Glutamatergic neuron (in vitro differentiated cells): ENCODE results near the gene UBQLN1. TPM values are rescaled to one million over a fixed set of nuclear protein-coding genes. Genes with fewer than 3 reads are reported as not detected.

Source experiments
- DNase-seq: peaks from one replicate; pipeline ENCODE4 v3.0.0; 2022
- H3K27ac Mint-ChIP-seq: one replicate; pipeline ENCODE4 v1.8.0; 2020; ENCODE audit warnings: mild to moderate bottlenecking, mixed read lengths, inconsistent platforms; ENCODE audit not compliant: unreplicated experiment
- H3K27me3 Mint-ChIP-seq: one replicate; pipeline ENCODE4 v1.8.0; 2020; ENCODE audit warnings: mild to moderate bottlenecking, moderate library complexity, mixed read lengths, inconsistent platforms; ENCODE audit not compliant: unreplicated experiment
- H3K36me3 Mint-ChIP-seq: one replicate; pipeline ENCODE4 v1.8.0; 2020; ENCODE audit warnings: mild to moderate bottlenecking, mixed read lengths, inconsistent platforms; ENCODE audit not compliant: unreplicated experiment
- H3K4me1 Mint-ChIP-seq: one replicate; pipeline ENCODE4 v1.8.0; 2020; ENCODE audit warnings: mild to moderate bottlenecking, low read depth, mixed read lengths, inconsistent platforms; ENCODE audit not compliant: unreplicated experiment
- H3K4me3 Mint-ChIP-seq: one replicate; pipeline ENCODE4 v1.8.0; 2020; ENCODE audit warnings: mild to moderate bottlenecking, mixed read lengths, inconsistent platforms; ENCODE audit not compliant: unreplicated experiment
- H3K9me3 Mint-ChIP-seq: one replicate; pipeline ENCODE4 v1.8.0; 2020; ENCODE audit warnings: mild to moderate bottlenecking, moderate library complexity, mixed read lengths, inconsistent platforms; ENCODE audit not compliant: unreplicated experiment
- CTCF ChIP-seq: fragments of 200-600 bp; sonication (generic); IDR thresholded peaks from one replicate; pipeline ENCODE4 v1.5.0; 2021; ENCODE audit not compliant: partially characterized antibody, unreplicated experiment
- total RNA-seq: library from RNA; stranded (reverse); fragmentation: NEBNext Ultra II Directional; extraction: Animal tissue kit (Norgen Biotek cat#: 25700); gene quantifications from one replicate; pipeline ENCODE4 v1.2.1, GENCODE V29; 2021; ENCODE audit not compliant: unreplicated experiment

The UBQLN1 gene
- total RNA-seq, 1 donor from 2014 or later, result 188 TPM

- peaks cover 7% of the 10 kb centered on the region for H3K4me1 Mint-ChIP-seq
- H3K9me3 Mint-ChIP-seq, result peaks cover 1% of the 10 kb centered on the region
- no peak for TF ChIP-seq CTCF
- H3K4me3 Mint-ChIP-seq, result no peak overlapping the region
- H3K27me3 Mint-ChIP-seq, result peaks cover 2% of the 10 kb centered on the region
- no peaks in the 10 kb centered on the region for H3K36me3 Mint-ChIP-seq
- DNase-seq, result no peak
- no peak overlapping the region for H3K27ac Mint-ChIP-seq
Measured at GRCh38 chr9:83688921-83689320, 18.8 kb downstream of the UBQLN1 start.

GRCh38 chr9:83681490-83681889 lies 26.3 kb downstream of the UBQLN1 start:
- Mint-ChIP-seq H3K9me3 (no peaks in the 10 kb centered on the region), H3K4me1 (no peaks in the 10 kb centered on the region), H3K27me3 (peaks cover 3% of the 10 kb centered on the region), H3K4me3 (no peak overlapping the region), H3K27ac (no peak overlapping the region), H3K36me3 (no peaks in the 10 kb centered on the region)
- DNase-seq, result no peak
- TF ChIP-seq CTCF, result no peak

- DNase-seq, result no peak
- no peak overlapping the region for H3K27ac Mint-ChIP-seq
- peaks cover 5% of the 10 kb centered on the region for H3K27me3 Mint-ChIP-seq
- H3K36me3 Mint-ChIP-seq, result no peaks in the 10 kb centered on the region
- H3K9me3 Mint-ChIP-seq, result no peaks in the 10 kb centered on the region
- no peaks in the 10 kb centered on the region for H3K4me1 Mint-ChIP-seq
- no peak overlapping the region for H3K4me3 Mint-ChIP-seq
- no peak for TF ChIP-seq CTCF
Measured at GRCh38 chr9:83680233-83680632, 27.5 kb downstream of the UBQLN1 start.

GRCh38 chr9:83677596-83677995 lies 30.2 kb downstream of the UBQLN1 start:
- no peak for TF ChIP-seq CTCF
- H3K36me3 Mint-ChIP-seq, result no peaks in the 10 kb centered on the region
- DNase-seq, result no peak
- no peak overlapping the region for H3K4me3 Mint-ChIP-seq
- H3K27ac Mint-ChIP-seq, result no peak overlapping the region
- H3K9me3 Mint-ChIP-seq, result no peaks in the 10 kb centered on the region
- no peaks in the 10 kb centered on the region for H3K4me1 Mint-ChIP-seq
- peaks cover 4% of the 10 kb centered on the region for H3K27me3 Mint-ChIP-seq

GRCh38 chr9:83675466-83675865 lies 32.3 kb downstream of the UBQLN1 start:
- Mint-ChIP-seq H3K4me3 (no peak overlapping the region), H3K27ac (no peak overlapping the region), H3K4me1 (no peaks in the 10 kb centered on the region), H3K9me3 (no peaks in the 10 kb centered on the region), H3K36me3 (no peaks in the 10 kb centered on the region), H3K27me3 (peaks cover 2% of the 10 kb centered on the region)
- TF ChIP-seq CTCF, result no peak
- no peak for DNase-seq
